Activated naive CD8-positive, alpha-beta T cell treated with anti-CD3 and anti-CD28 coated beads, Interleukin-2, amount 10 ng/mL, durations not matched to agents 7 days and 5 days (primary cell): Measurements from ENCODE around the gene WDR33. TPM values are rescaled to one million over a fixed set of nuclear protein-coding genes. Genes with fewer than 3 reads are reported as not detected.
A peak's percentile ranks its signal among the peaks of the same experiment; 100 is the strongest.

Experiments
- ATAC-seq: fragments of 150-1000 bp; cut with Tn5 transposase; one replicate; pipeline ENCODE4 v1.10.0; 2021; ENCODE audit warnings: low read depth, moderate library complexity
- POLR2A ChIA-PET: fragments of 350-600 bp; sonication (Branson Sonifier 250); formaldehyde crosslinking; loops from one replicate; lab custom pipeline; 2021; ENCODE audit warnings: antibody characterized with exemption; lab: Charles Lee
- DNase-seq: peaks from one replicate; pipeline ENCODE4 v3.0.0; 2021
- H3K27ac Mint-ChIP-seq: one replicate; pipeline ENCODE4 v1.8.0; 2022; ENCODE audit warnings: mild to moderate bottlenecking, mixed read lengths
- H3K27me3 Mint-ChIP-seq: one replicate; pipeline ENCODE4 v1.8.0; 2022; ENCODE audit warnings: mild to moderate bottlenecking, moderate library complexity, mixed read lengths
- H3K36me3 Mint-ChIP-seq: one replicate; pipeline ENCODE4 v1.8.0; 2021; ENCODE audit warnings: mild to moderate bottlenecking, mixed read lengths
- H3K4me1 Mint-ChIP-seq: one replicate; pipeline ENCODE4 v1.8.0; 2021; ENCODE audit warnings: mixed read lengths
- H3K4me3 Mint-ChIP-seq: one replicate; pipeline ENCODE4 v1.8.0; 2022; ENCODE audit warnings: mild to moderate bottlenecking, moderate library complexity, mixed read lengths
- H3K9me3 Mint-ChIP-seq: one replicate; pipeline ENCODE4 v1.8.0; 2021; ENCODE audit warnings: mixed read lengths
- total RNA-seq, 2 experiments: library from RNA; stranded (reverse); gene quantifications; one replicate each; pipeline ENCODE4 v1.2.3, GENCODE V29; 2021

WDR33 gene
- 10 to 100 TPM; 69.1 to 82.2 TPM for total RNA-seq

DNA sequence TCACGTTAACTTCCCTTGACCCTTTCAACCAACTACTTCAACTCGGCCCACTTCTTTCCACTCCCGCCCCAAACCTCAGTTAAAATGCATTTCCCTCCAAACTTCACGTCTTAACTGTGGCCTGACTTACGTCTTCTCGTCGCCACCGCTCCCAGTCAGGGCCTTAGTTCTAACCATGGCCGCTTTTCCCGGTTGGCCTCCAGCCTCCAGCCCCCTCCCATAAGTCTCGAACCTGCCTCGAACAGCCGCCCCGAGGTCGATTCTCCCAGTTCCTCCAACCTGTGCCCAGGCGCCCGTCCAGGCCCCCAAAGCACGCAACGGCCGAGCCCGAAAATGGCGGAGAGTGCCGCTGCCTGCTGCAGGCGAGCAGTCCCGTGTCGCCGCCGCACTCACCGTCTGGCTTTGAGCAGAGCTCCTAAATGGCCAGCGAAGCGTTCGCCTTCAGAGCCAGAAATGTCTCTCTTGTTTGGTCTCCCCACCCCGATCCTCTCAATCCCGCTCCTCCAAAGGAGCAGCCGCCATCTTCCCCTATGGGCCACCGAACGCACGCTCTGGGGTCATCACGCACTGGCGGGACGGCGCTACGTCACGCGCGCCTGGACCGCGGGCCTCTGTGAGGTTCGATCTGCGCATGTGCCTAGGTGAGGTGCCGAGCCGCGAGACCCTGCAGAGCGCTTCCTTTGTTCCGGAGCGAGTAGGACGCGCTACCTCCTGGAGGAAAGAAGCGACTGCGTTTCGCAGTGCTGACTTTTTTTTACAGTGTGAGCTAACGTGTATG is at the start of gene WDR33:
Gene WDR33 (minus strand): TSS at position 553 of the 778 bp plus-strand sequence. CDS start 40,190 bp downstream, outside the sequence.
- H3K4me3 Mint-ChIP-seq: peak within 1 kb of the TSS; percentile 92
- H3K27me3 Mint-ChIP-seq: peaks cover 5% of the 10 kb centered on the region
- POLR2A ChIA-PET: interaction anchor here (0.6 to 2.2 kb wide), 11 partner anchors 10 to 281 kb away, joined by 3 to 9 read pairs (median 4); partner anchors contain the start of genes POLR2D, SFT2D3 and UGGT1
- H3K36me3 Mint-ChIP-seq: peaks cover 13% of the 10 kb centered on the region
- peak within 1 kb of the TSS; percentile 98 for H3K27ac Mint-ChIP-seq
- H3K9me3 Mint-ChIP-seq: no peaks in the 10 kb centered on the region
- peaks cover 34% of the 10 kb centered on the region for H3K4me1 Mint-ChIP-seq
- ATAC-seq: peak; percentile 99
- peak; percentile 92 for DNase-seq

DNA sequence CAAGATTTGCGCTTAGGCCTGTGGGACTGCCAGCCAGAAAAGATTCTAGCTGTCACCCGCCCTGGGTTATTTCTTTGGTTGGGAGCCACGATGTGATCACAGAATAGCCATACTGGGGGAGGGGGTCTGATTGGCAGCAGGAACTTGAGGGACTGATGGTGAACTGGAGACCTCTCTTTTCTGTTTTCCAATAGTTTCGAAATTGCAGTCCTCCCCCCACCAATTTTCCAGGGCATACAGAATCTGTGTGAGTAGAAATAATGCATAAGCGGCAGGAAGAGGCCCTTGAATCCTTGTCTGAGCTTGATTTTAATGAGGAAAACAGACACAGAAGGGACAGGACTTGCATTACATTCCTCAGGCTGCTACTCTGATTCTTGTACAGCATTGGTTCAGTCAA is 49.2 kb upstream of the WDR33 start:
- POLR2A ChIA-PET: no interaction called here
- Mint-ChIP-seq H3K27ac (no peak overlapping the region), H3K4me3 (no peak overlapping the region), H3K9me3 (no peaks in the 10 kb centered on the region), H3K4me1 (peaks cover 19% of the 10 kb centered on the region), H3K36me3 (peaks cover 19% of the 10 kb centered on the region), H3K27me3 (no peaks in the 10 kb centered on the region)
- ATAC-seq (no peak), DNase-seq (no peak)

DNA sequence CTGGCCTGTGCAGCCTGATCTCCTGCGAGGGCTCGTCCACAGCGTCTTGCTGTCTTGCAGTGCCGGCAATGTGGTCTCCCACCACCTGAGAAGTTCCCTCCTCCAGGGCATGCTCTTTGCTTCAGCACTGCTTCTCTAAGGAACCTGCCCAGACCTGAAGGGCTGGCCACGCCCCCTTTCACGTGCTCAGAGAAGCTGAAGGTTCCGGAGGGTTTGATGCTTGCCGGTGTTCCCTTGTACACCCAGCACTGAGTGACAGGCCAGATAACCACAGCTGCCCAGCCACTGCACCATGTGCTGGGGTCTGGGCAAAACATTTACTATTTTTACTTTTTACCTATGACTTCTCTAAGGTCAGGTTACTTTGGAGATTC is 48.7 kb upstream of the WDR33 start:
- Mint-ChIP-seq H3K27ac (peak overlapping the region; percentile 28), H3K36me3 (peaks cover 14% of the 10 kb centered on the region), H3K4me3 (peak overlapping the region; percentile 68), H3K27me3 (no peaks in the 10 kb centered on the region), H3K4me1 (peaks cover 23% of the 10 kb centered on the region), H3K9me3 (no peaks in the 10 kb centered on the region)
- POLR2A ChIA-PET: no interaction called here
- ATAC-seq (peak; percentile 18), DNase-seq (peak; percentile 52)

DNA sequence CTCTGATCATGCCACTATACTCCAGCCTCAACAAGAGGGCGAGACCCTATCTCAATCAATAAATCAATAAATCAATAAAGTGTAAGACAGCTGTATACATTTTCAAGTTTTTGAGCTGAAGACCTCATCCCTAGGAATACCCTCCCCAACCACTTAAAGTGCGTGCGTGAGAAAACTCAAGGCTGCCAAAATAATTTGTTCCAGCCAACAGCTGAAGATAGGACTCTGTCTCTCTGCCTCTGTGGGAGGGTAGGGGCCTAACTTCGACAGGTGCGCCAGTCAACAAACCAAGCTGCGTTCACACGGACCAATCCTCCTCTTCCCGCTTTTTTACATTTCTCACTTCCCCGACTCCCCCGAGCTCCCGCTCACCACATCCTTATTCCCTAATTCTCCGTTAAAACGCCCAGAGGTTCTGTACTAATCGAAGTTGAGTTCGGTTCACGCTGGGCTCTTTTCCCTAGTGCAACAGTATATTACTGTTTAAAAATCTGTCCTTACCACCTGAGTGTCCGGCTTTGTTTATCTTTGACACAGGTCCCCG is 46.4 kb upstream of the WDR33 start:
- H3K9me3 Mint-ChIP-seq: no peaks in the 10 kb centered on the region
- H3K36me3 Mint-ChIP-seq: peaks cover 14% of the 10 kb centered on the region
- peak overlapping the region; percentile 99 for H3K4me3 Mint-ChIP-seq
- peak overlapping the region; percentile 96 for H3K27ac Mint-ChIP-seq
- no peaks in the 10 kb centered on the region for H3K27me3 Mint-ChIP-seq
- peaks cover 35% of the 10 kb centered on the region for H3K4me1 Mint-ChIP-seq
- POLR2A ChIA-PET: interaction anchor here (0.9 to 2.6 kb wide), 6 partner anchors 28 to 234 kb away, joined by 3 to 9 read pairs (median 4); partner anchors contain the start of genes SFT2D3, UGGT1 and WDR33
- no peak for ATAC-seq
- DNase-seq: peak; percentile 36

DNA sequence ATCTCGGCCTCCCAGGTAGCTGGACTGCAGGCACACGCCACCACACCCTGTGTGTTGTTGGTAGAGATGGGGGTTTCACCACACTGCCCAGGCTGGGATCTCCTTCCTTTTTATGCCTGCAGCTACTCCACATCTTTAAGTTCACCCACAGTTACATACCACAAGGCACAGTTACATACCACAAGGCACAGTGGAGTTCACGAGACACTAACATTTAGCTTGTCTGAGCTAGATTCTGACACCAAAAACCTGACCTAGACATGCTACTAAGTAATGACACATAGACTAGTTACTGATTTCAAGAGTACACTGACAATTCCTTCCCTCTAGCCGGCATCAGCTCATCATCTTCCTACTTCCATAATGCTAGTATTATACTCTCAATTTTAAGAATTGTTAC is 42.7 kb upstream of the WDR33 start:
- H3K36me3 Mint-ChIP-seq: peaks cover 36% of the 10 kb centered on the region
- H3K27me3 Mint-ChIP-seq: no peaks in the 10 kb centered on the region
- POLR2A ChIA-PET: interaction anchor here (0.6 to 1.5 kb wide), 2 partner anchors 24 to 1194 kb away, joined by 3 to 5 read pairs; no protein-coding TSS in a partner anchor
- DNase-seq (no peak), ATAC-seq (no peak)
- peak overlapping the region; percentile 27 for H3K27ac Mint-ChIP-seq
- peaks cover 37% of the 10 kb centered on the region for H3K4me1 Mint-ChIP-seq
- H3K9me3 Mint-ChIP-seq: no peaks in the 10 kb centered on the region
- no peak overlapping the region for H3K4me3 Mint-ChIP-seq

DNA sequence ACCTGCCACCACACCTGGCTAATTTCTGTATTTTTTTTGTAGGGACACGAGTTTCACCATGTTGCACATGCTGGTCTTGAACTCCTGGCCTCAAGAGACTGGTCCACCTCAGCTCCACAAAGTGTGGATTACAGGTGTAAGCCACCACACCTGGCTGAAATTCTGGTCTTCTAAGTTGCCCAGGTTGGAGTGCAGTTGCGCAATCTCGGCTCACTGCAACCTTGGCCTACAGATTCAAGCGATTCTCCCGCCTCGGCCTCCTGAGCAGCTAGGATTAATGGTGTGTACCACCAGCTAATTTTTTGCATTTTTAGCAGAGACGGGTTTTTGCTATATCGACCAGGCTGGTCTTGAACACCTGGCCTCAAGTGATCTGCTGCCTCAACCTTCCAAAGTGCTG is 41.4 kb upstream of the WDR33 start:
- Mint-ChIP-seq H3K27me3 (no peaks in the 10 kb centered on the region), H3K9me3 (no peaks in the 10 kb centered on the region), H3K27ac (no peak overlapping the region), H3K4me1 (peaks cover 34% of the 10 kb centered on the region), H3K36me3 (peaks cover 37% of the 10 kb centered on the region), H3K4me3 (no peak overlapping the region)
- POLR2A ChIA-PET: interaction anchor here (1.4 kb wide), 1 partner anchor 150 kb away, joined by 3 read pairs; no protein-coding TSS in a partner anchor
- ATAC-seq (no peak), DNase-seq (no peak)

DNA sequence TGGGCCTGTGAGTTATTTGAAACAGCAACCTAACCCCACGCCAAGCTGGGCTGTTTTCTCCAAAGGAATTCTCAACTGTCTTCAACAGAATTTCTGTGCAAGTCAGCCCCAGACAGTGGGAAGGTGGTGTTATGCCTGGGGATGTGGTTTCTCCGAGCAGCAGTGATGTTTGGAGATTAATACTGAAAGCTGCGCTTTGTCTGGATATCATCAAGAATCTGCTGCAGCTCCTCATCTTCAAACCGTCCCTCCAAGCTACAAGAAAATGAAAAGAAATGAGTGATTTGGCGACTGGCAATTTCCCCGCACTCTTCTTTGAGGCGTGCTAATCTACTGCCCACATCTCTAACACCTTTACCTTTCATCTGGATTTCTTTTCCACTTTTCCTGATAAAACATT is 37.0 kb upstream of the WDR33 start:
- Mint-ChIP-seq H3K27ac (no peak overlapping the region), H3K9me3 (no peaks in the 10 kb centered on the region), H3K27me3 (no peaks in the 10 kb centered on the region), H3K4me1 (peaks cover 10% of the 10 kb centered on the region), H3K4me3 (no peak overlapping the region), H3K36me3 (peaks cover 45% of the 10 kb centered on the region)
- POLR2A ChIA-PET: no interaction called here
- DNase-seq (no peak), ATAC-seq (no peak)

DNA sequence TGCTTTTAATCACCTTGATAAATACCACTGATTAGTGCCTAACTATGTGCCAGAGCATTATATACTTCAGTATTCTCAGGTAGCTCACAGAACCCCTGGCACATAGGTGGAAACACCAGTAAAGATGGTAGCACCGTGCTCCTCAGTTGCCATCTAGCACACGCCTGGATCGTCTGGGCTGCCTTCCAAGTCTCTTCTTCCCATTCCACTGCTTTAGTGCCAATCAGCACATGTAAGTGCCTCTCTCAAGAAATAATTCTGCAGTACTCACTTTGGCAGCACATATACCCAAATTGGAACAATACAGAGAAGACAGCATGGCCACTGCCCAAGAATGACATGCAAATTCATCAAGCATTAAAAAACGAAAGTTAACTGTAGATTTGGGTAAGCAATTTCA is 34.0 kb upstream of the WDR33 start:
- Mint-ChIP-seq H3K4me1 (peaks cover 9% of the 10 kb centered on the region), H3K9me3 (no peaks in the 10 kb centered on the region), H3K4me3 (no peak overlapping the region), H3K27me3 (no peaks in the 10 kb centered on the region), H3K27ac (no peak overlapping the region), H3K36me3 (peaks cover 31% of the 10 kb centered on the region)
- ATAC-seq: no peak
- no peak for DNase-seq
- POLR2A ChIA-PET: no interaction called here

DNA sequence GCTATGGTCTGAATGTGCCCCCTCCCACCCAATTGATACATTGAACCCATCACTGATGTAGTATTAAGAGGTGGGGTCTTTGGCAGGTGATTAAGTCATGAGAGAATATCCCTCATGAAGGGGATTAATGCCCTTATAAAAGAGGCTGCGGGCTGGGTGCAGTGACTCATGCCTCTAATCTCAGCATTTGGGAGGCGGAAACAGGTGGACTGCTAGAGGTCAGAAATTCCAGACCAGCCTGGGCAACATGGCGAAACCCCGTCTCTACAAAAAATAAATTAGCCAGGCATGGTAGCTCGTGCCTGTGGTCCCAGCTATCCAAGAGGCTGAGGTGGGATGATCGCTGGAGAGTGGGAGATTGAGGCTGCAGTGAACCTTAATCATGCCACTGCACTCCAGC is 32.7 kb upstream of the WDR33 start:
- DNase-seq (no peak), ATAC-seq (no peak)
- H3K36me3 Mint-ChIP-seq: peaks cover 21% of the 10 kb centered on the region
- H3K4me1 Mint-ChIP-seq: peaks cover 4% of the 10 kb centered on the region
- H3K4me3 Mint-ChIP-seq: no peak overlapping the region
- POLR2A ChIA-PET: no interaction called here
- no peaks in the 10 kb centered on the region for H3K27me3 Mint-ChIP-seq
- H3K27ac Mint-ChIP-seq: no peak overlapping the region
- no peaks in the 10 kb centered on the region for H3K9me3 Mint-ChIP-seq

DNA sequence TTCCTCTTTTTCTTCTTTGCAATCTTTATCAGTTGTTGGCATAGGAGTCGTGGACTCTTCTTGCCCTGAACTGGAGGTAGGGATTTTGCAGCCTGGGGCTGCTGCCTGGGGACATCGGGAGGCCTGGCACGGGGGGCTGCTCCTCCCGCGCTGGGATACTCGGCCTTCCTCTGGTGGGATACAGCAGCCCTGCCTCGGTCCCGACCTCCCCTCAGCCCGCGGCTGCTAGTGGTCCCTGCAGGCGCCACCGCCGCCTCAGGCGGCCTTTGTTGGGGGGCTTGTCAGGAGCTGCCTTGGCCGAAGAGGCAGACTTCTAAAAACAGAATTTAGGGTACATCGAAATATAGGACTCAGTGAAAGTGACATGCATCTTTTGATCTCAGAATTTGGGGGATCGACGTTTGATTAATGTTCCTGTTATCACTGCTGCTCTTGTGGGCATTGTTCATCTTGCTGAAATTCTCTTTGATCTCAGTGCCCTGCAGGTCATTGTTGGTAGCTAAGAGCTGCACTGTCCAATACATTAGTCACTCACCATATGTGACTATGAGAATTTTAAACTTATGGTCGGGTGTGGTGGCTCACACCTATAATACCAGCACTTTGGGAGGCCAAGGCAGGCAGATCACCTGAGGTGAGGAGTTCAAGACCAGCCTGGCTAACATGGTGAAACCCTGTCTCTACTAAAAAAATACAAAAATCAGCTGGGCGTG is 30.7 kb upstream of the WDR33 start:
- Mint-ChIP-seq H3K4me3 (no peak overlapping the region), H3K27ac (no peak overlapping the region), H3K4me1 (peaks cover 4% of the 10 kb centered on the region), H3K27me3 (no peaks in the 10 kb centered on the region), H3K36me3 (peaks cover 12% of the 10 kb centered on the region), H3K9me3 (no peaks in the 10 kb centered on the region)
- POLR2A ChIA-PET: interaction anchor here (0.5 kb wide), 1 partner anchor 9 kb away, joined by 4 read pairs; no protein-coding TSS in a partner anchor
- DNase-seq (no peak), ATAC-seq (no peak)

DNA sequence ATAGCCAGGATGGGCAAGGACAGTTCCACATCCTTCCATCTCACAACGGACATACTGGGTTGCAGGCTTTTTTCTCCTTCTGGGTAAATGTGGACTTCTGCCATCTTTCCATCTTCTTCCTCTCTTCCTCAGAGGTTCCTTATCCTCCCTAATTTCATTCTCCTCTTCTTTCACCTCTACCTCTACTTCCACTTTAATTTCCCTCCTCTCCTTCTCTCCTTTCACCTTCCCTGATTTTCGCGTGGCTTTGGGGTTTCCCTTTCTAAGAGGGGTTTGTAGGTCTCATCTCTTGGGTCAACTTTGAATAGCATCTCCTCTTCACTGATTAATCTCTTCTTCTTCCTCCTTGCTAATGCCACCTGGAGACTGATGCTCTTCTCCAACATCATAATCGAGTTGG is 29.9 kb upstream of the WDR33 start:
- DNase-seq (no peak), ATAC-seq (no peak)
- Mint-ChIP-seq H3K4me1 (peaks cover 4% of the 10 kb centered on the region), H3K9me3 (no peaks in the 10 kb centered on the region), H3K4me3 (no peak overlapping the region), H3K27me3 (no peaks in the 10 kb centered on the region), H3K27ac (no peak overlapping the region), H3K36me3 (peaks cover 8% of the 10 kb centered on the region)
- POLR2A ChIA-PET: no interaction called here

DNA sequence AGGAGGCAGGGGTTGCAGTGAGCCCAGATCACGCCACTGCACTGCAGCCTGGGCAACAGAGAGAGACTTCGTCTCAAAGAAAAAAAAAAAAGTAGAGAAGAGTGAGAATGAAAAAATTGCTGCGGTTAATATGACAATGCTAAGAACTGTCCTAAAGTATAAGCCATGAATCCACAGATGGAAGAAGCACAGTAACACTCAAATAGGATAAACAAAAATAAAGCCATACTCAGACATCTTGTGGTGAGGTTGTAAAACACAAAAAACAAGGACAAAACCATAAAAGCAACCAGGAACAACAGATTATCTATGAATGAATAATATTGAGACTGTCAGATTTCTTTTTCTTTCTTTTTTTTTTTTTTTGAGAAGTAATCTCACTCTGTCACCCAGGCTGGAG is 24.0 kb upstream of the WDR33 start:
- H3K9me3 Mint-ChIP-seq: no peaks in the 10 kb centered on the region

DNA sequence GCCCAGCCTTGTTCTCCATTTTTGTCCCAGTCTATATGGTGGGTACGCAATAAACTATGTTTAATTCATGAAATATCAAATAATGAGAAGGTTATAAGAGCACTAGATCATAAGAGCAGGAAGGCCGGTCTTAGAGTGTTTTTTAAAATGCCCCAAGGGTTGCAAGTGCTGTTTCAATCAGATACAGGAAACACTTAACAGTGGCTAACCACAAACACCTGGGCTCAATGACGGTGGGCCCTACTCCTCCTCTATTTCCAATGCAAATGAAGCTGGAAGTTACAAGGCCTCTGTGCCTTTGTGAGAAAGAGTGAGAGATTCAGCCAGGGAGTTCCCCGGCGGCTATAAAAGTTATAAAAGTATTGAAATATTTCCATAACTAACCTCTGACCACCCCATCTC is 18.9 kb upstream of the WDR33 start:
- no peaks in the 10 kb centered on the region for H3K27me3 Mint-ChIP-seq
- peaks cover 20% of the 10 kb centered on the region for H3K4me1 Mint-ChIP-seq
- H3K27ac Mint-ChIP-seq: peak overlapping the region; percentile 82
- peaks cover 17% of the 10 kb centered on the region for H3K9me3 Mint-ChIP-seq
- peak overlapping the region; percentile 68 for H3K4me3 Mint-ChIP-seq
- POLR2A ChIA-PET: interaction anchor here (0.9 to 2.1 kb wide), 5 partner anchors 18 to 266 kb away, joined by 3 to 9 read pairs (median 5); partner anchors contain the start of gene POLR2D
- peaks cover 7% of the 10 kb centered on the region for H3K36me3 Mint-ChIP-seq
- DNase-seq (peak; percentile 48), ATAC-seq (peak; percentile 99)

More for the DNA sequence above, 24.0 kb upstream of the WDR33 start:
- POLR2A ChIA-PET: no interaction called here
- Mint-ChIP-seq H3K27me3 (no peaks in the 10 kb centered on the region), H3K27ac (no peak overlapping the region), H3K4me1 (peaks cover 5% of the 10 kb centered on the region), H3K4me3 (no peak overlapping the region), H3K36me3 (no peaks in the 10 kb centered on the region)
- DNase-seq (no peak), ATAC-seq (no peak)
